H1 (cell line): ENCODE data around the gene METTL9. TPM values are rescaled to one million over a fixed set of nuclear protein-coding genes. Genes with fewer than 3 reads are reported as not detected.

Experiments used
- CTCF ChIA-PET: fragments of 300-600 bp; sonication (Branson Sonifier 250); formaldehyde crosslinking; loops from one replicate; lab custom pipeline; 2021; ENCODE audit not compliant: partially characterized antibody; lab: Charles Lee
- POLR2A ChIA-PET: fragments of 300-600 bp; sonication (Branson Sonifier 250); formaldehyde crosslinking; loops from one replicate; lab custom pipeline; 2021; ENCODE audit warnings: inconsistent platforms; ENCODE audit not compliant: partially characterized antibody; lab: Charles Lee
- DNase-seq, 2 experiments: peaks; one replicate each; pipeline versions ENCODE4 v3.0.0 to v3.0.0-alpha.2; 2010 to 2022; ENCODE audit warnings: low spot score in 2 of 2, low read depth in 1 of 2, mixed read lengths in 1 of 2
- FAIRE-seq: peaks from 2 replicates; lab custom pipeline; 2011; peaks lifted over from hg19 to GRCh38; lab: Jason Lieb, UNC
- H2AFZ ChIP-seq: 2 replicates; pipeline ENCODE4 v1.8.1; 2012; ENCODE audit warnings: low read length, inconsistent platforms
- H2AK5ac ChIP-seq: 2 replicates; pipeline ENCODE4 v1.6.1; 2013; ENCODE audit warnings: low read depth, low read length
- H2BK120ac ChIP-seq: replicated peaks from 2 replicates; pipeline ENCODE3; 2013; ENCODE audit warnings: low read depth, low read length, inconsistent platforms
- H2BK12ac ChIP-seq: 2 replicates; pipeline ENCODE4 v1.6.1; 2013; ENCODE audit warnings: low read depth, low read length
- H2BK15ac ChIP-seq: 2 replicates; pipeline ENCODE4 v1.6.1; 2013; ENCODE audit warnings: low read length
- H2BK20ac ChIP-seq: 2 replicates; pipeline ENCODE4 v1.6.1; 2013; ENCODE audit warnings: low read length
- H2BK5ac ChIP-seq: 2 replicates; pipeline ENCODE4 v1.6.1; 2013; ENCODE audit warnings: low read depth, low read length
- H3K14ac ChIP-seq: 2 replicates; pipeline ENCODE4 v1.6.1; 2013; ENCODE audit warnings: inconsistent platforms; ENCODE audit not compliant: insufficient read length
- H3K18ac ChIP-seq: 2 replicates; pipeline ENCODE4 v1.6.1; 2013; ENCODE audit warnings: low read length; ENCODE audit errors: extremely low read depth
- H3K23ac ChIP-seq: 2 replicates; pipeline ENCODE4 v1.6.1; 2013; ENCODE audit warnings: inconsistent platforms; ENCODE audit not compliant: insufficient read length
- H3K23me2 ChIP-seq: 2 replicates; pipeline ENCODE4 v1.6.1; 2013; ENCODE audit warnings: low read depth, low read length
- H3K27ac ChIP-seq: 2 replicates; pipeline ENCODE4 v1.6.1; 2011; ENCODE audit warnings: low read depth, low read length, inconsistent platforms
- H3K27me3 ChIP-seq, 4 experiments: replicated peaks in 1 of 4; 1 replicate in 1 of 4; 2 replicates in 3 of 4; pipeline versions ENCODE4 v1.6.1 to v1.8.1; 2011 to 2013; ENCODE audit warnings: low read length in 3 of 4, mild to moderate bottlenecking in 3 of 4, inconsistent platforms in 2 of 4, mixed read lengths in 2 of 4, moderate library complexity in 1 of 4; ENCODE audit not compliant: control insufficient read depth in 3 of 4, insufficient read depth in 3 of 4; ENCODE audit errors: extremely low read depth in 1 of 4
- H3K36me3 ChIP-seq, 4 experiments: 2 replicates each; pipeline versions ENCODE4 v1.6.1 to v1.8.1; 2011 to 2013; ENCODE audit warnings: mild to moderate bottlenecking in 4 of 4, low read length in 3 of 4, moderate library complexity in 2 of 4, control low read depth in 1 of 4, inconsistent platforms in 1 of 4; ENCODE audit not compliant: insufficient read depth in 4 of 4, control insufficient read depth in 2 of 4
- H3K4ac ChIP-seq: replicated peaks from 2 replicates; pipeline ENCODE3; 2013; ENCODE audit warnings: low read length, low read depth, mixed read lengths, inconsistent platforms; ENCODE audit not compliant: insufficient read length
- H3K4me1 ChIP-seq, 4 experiments: replicated peaks in 1 of 4; 1 replicate in 1 of 4; 2 replicates in 3 of 4; pipeline versions ENCODE4 v1.6.1 to v1.8.1; 2011 to 2013; ENCODE audit warnings: low read length in 3 of 4, inconsistent platforms in 2 of 4, mixed read lengths in 1 of 4; ENCODE audit not compliant: insufficient read depth in 4 of 4, control insufficient read depth in 3 of 4
- H3K4me2 ChIP-seq, 2 experiments: 2 replicates each; pipeline versions ENCODE4 v1.6.1 to v1.8.1; 2011 to 2013; ENCODE audit warnings: low read depth in 2 of 2, low read length in 2 of 2, control low read depth in 1 of 2, inconsistent platforms in 1 of 2, mild to moderate bottlenecking in 1 of 2; ENCODE audit not compliant: insufficient read depth in 1 of 2
- H3K4me3 ChIP-seq, 4 experiments: fragments of 200-600, 300-600 bp in 1 of 4; sonication (generic), shearing (Covaris generic), sonication (Bioruptor Twin) in 1 of 4; 2 replicates each; pipeline versions ENCODE4 v1.5.1 to v1.8.1; 2011 to 2016; ENCODE audit warnings: low read length in 4 of 4, low read depth in 3 of 4, control low read depth in 2 of 4, inconsistent platforms in 2 of 4, mild to moderate bottlenecking in 2 of 4, mixed read lengths in 1 of 4, moderate library complexity in 1 of 4; ENCODE audit not compliant: insufficient read depth in 2 of 4; ENCODE audit errors: extremely low read depth in 1 of 4
- H3K56ac ChIP-seq: replicated peaks from 2 replicates; pipeline ENCODE3; 2013; ENCODE audit warnings: low read depth, mild to moderate bottlenecking, mixed read lengths, low read length, inconsistent platforms; ENCODE audit not compliant: insufficient read length
- H3K79me1 ChIP-seq: 2 replicates; pipeline ENCODE4 v1.6.1; 2013; ENCODE audit warnings: low read depth, low read length, control low read depth
- H3K79me2 ChIP-seq, 2 experiments: 2 replicates each; pipeline versions ENCODE4 v1.6.1 to v1.8.1; 2012 to 2013; ENCODE audit warnings: low read length in 2 of 2, mild to moderate bottlenecking in 2 of 2, inconsistent platforms in 1 of 2; ENCODE audit not compliant: insufficient read depth in 2 of 2, control insufficient read depth in 1 of 2
- H3K9ac ChIP-seq, 4 experiments: replicated peaks in 1 of 4; 1 replicate in 1 of 4; 2 replicates in 3 of 4; pipeline versions ENCODE4 v1.6.1 to v1.8.1; 2011 to 2013; ENCODE audit warnings: low read depth in 3 of 4, low read length in 3 of 4, control low read depth in 2 of 4, mild to moderate bottlenecking in 2 of 4, moderate library complexity in 2 of 4, inconsistent platforms in 1 of 4; ENCODE audit errors: extremely low read depth in 1 of 4
- H3K9me3 ChIP-seq, 2 experiments: 2 replicates each; pipeline versions ENCODE4 v1.6.1 to v1.8.1; 2012 to 2013; ENCODE audit warnings: mild to moderate bottlenecking in 2 of 2, moderate library complexity in 2 of 2, control low read depth in 1 of 2, inconsistent platforms in 1 of 2, low read depth in 1 of 2, low read length in 1 of 2, mixed read lengths in 1 of 2; ENCODE audit not compliant: insufficient read depth in 2 of 2
- H4K20me1 ChIP-seq, 2 experiments: replicated peaks in 1 of 2; 2 replicates each; pipeline versions ENCODE3 to v1.8.1; 2011 to 2013; ENCODE audit warnings: inconsistent platforms in 2 of 2, low read length in 2 of 2, mild to moderate bottlenecking in 1 of 2; ENCODE audit not compliant: insufficient read depth in 2 of 2, control insufficient read depth in 1 of 2
- H4K5ac ChIP-seq: 2 replicates; pipeline ENCODE4 v1.6.1; 2013; ENCODE audit warnings: low read length, low read depth, mixed read lengths, inconsistent platforms; ENCODE audit not compliant: insufficient read length
- H4K8ac ChIP-seq: 2 replicates; pipeline ENCODE4 v1.8.0; 2013; ENCODE audit warnings: mild to moderate bottlenecking, moderate library complexity, low read length, inconsistent platforms; ENCODE audit not compliant: insufficient read depth; ENCODE audit errors: extremely low read depth
- H4K91ac ChIP-seq: replicated peaks from 2 replicates; pipeline ENCODE3; 2013; ENCODE audit warnings: low read length, mixed read lengths, inconsistent platforms; ENCODE audit not compliant: insufficient read length
- ASH2L ChIP-seq: fragments of 200-600, 300-600 bp; sonication (generic); IDR thresholded peaks from one replicate; pipeline ENCODE4 v1.7.1; 2017; ENCODE audit warnings: low read length
- ATF3 ChIP-seq: IDR thresholded peaks from 2 replicates; pipeline ENCODE4 v1.6.1; 2011; ENCODE audit warnings: low read depth, mild to moderate bottlenecking, low read length; ENCODE audit not compliant: insufficient read depth
- BACH1 ChIP-seq: IDR thresholded peaks from 2 replicates; pipeline ENCODE4 v1.6.1; 2012; ENCODE audit warnings: low read length, improper control_type of control experiment
- CHD1 ChIP-seq: IDR thresholded peaks from 2 replicates; pipeline ENCODE4 v1.6.1; 2012; ENCODE audit warnings: low read depth, low read length, improper control_type of control experiment
- GTF2F1 ChIP-seq: IDR thresholded peaks from 2 replicates; pipeline ENCODE4 v1.6.1; 2012; ENCODE audit warnings: low read depth, low read length, improper control_type of control experiment, borderline replicate concordance
- JUND ChIP-seq: IDR thresholded peaks from 2 replicates; pipeline ENCODE4 v1.6.1; 2011; ENCODE audit warnings: mild to moderate bottlenecking, improper control_type of control experiment, low read length
- MAX ChIP-seq: IDR thresholded peaks from 2 replicates; pipeline ENCODE4 v1.6.1; 2012; ENCODE audit warnings: inconsistent platforms
- NRF1 ChIP-seq: IDR thresholded peaks from 2 replicates; pipeline ENCODE4 v1.6.1; 2011; ENCODE audit warnings: mild to moderate bottlenecking, low read depth, low read length, improper control_type of control experiment
- RXRA ChIP-seq: IDR thresholded peaks from 2 replicates; pipeline ENCODE4 v1.6.1; 2011; ENCODE audit warnings: low read depth, mild to moderate bottlenecking, low read length, moderate library complexity; ENCODE audit not compliant: insufficient read depth
- WGBS, 2 experiments: shearing (Covaris generic) in 1 of 2; methylation state at CpG; one replicate each; pipeline versions ENCODE4 v1.1.6 to v1.1.7; 2013 to 2015; ENCODE audit warnings: low lambda C conversion rate in 2 of 2, mixed read lengths in 2 of 2, inconsistent platforms in 1 of 2, low coverage in 1 of 2, missing lambda C conversion rate in 1 of 2; ENCODE audit not compliant: insufficient replicate concordance in 2 of 2, insufficient coverage in 1 of 2, insufficient read length in 1 of 2; ENCODE audit errors: extremely low coverage in 1 of 2, missing lambda C conversion rate in 1 of 2; 5-methylcytosine and 5-hydroxymethylcytosine counted together
- polyA plus RNA-seq, 7 experiments: library from polyadenylated mRNA; depleted of rRNA in 3 of 7; stranded (reverse) in 5 of 7; unstranded in 2 of 7; fragments of >200 nt in 5 of 7; fragments of 200-250 nt in 2 of 7; gene quantifications; 1 replicate in 5 of 7; 2 replicates in 1 of 7; 4 replicates in 1 of 7; pipeline versions ENCODE4 v1.2.1 to v1.2.3, GENCODE V29; 2011 to 2013; ENCODE audit warnings: missing spikeins in 2 of 7, mixed read lengths in 2 of 7
- total RNA-seq: library from RNA; stranded (reverse); fragmentation: NEBNext Ultra II Directional; extraction: Animal tissue kit (Norgen Biotek cat#: 25700); gene quantifications from 2 replicates; pipeline ENCODE4 v1.2.1, GENCODE V29; 2021

Gene METTL9
- total and polyA plus RNA-seq, 2 of the 8 experiments (the other 6 are each of a cell fraction or from before 2014, with no cell fraction given), result 45.4 to 112 TPM

GRCh38 chr16:21593530-21594289, 5.7 kb upstream of the METTL9 start:
- H3K4me3 ChIP-seq, result no peak overlapping the region
- H3K23ac ChIP-seq, result no peak overlapping the region
- H3K27me3 ChIP-seq, result no peaks in the 10 kb centered on the region
- DNase-seq (no peak), FAIRE-seq (no peak)
- no peak overlapping the region for H2BK15ac ChIP-seq
- no peak overlapping the region for H4K91ac ChIP-seq
- no peak overlapping the region for H3K4ac ChIP-seq
- no peaks in the 10 kb centered on the region for H4K20me1 ChIP-seq
- 0 out of 2 replicates have a peak overlapping the region, but pooled peaks have one; percentile 56 for H2AFZ ChIP-seq
- TF ChIP-seq BACH1 (no peak), GTF2F1 (no peak), ATF3 (no peak), MAX (no peak), ASH2L (no peak), NRF1 (no peak), RXRA (no peak), CHD1 (no peak), JUND (no peak)
- H3K27ac ChIP-seq, result no peak overlapping the region
- WGBS, 2 experiments, result 88% methylated on average over 7 of the region's 7 CpGs; no CpG with 5 or more reads in 1 of the 2 experiments
- H2BK120ac ChIP-seq, result no peak overlapping the region
- H2BK12ac ChIP-seq, result no peak overlapping the region
- no peaks in the 10 kb centered on the region for H3K79me1 ChIP-seq
- H4K5ac ChIP-seq, result no peak overlapping the region
- H3K4me2 ChIP-seq, result no peak overlapping the region
- no peak overlapping the region for H3K14ac ChIP-seq
- H3K4me1 ChIP-seq, result no peaks in the 10 kb centered on the region; a peak in 1 of 7 replicates
- H3K36me3 ChIP-seq, result no peaks in the 10 kb centered on the region
- no peak overlapping the region for H3K18ac ChIP-seq
- no peak overlapping the region for H3K9ac ChIP-seq
- ChIA-PET CTCF (interaction anchor here (0.6 to 1.6 kb wide), 4 partner anchors 46 to 91 kb away, joined by 3 to 4 read pairs (median 4); no protein-coding TSS in a partner anchor), POLR2A (no interaction called here)
- 0 out of 2 replicates have a peak, but pooled peaks cover under 1% of the 10 kb centered on the region for H3K23me2 ChIP-seq
- no peak overlapping the region for H2BK20ac ChIP-seq
- no peak overlapping the region for H2AK5ac ChIP-seq
- H4K8ac ChIP-seq, result no peak overlapping the region
- H3K9me3 ChIP-seq, result no peaks in the 10 kb centered on the region
- no peaks in the 10 kb centered on the region for H3K79me2 ChIP-seq
- H2BK5ac ChIP-seq, result no peak overlapping the region
- no peak overlapping the region for H3K56ac ChIP-seq
